Aorta (tissue), 5 donors: Measurements from ENCODE around the gene FCHSD2. TPM values are rescaled to one million over a fixed set of nuclear protein-coding genes. Genes with fewer than 3 reads are reported as not detected.

Experiments
- ATAC-seq: fragments of 200-7000 bp; cut with Tn5 transposase; one replicate; pipeline ENCODE4 v1.9.1; 2022; ENCODE audit warnings: moderate library complexity; ENCODE audit not compliant: low FRiP score
- DNase-seq, 2 donors: peaks; one replicate each; pipeline ENCODE4 v3.0.0-alpha.2; 2020
- H3K27ac ChIP-seq, 2 donors: one replicate each; pipeline ENCODE4 v1.5.1; 2013; ENCODE audit warnings: low read length in 2 of 2, mild to moderate bottlenecking in 2 of 2, moderate library complexity in 2 of 2, control low read depth in 1 of 2, inconsistent platforms in 1 of 2, low read depth in 1 of 2
- H3K27me3 ChIP-seq, 2 donors: one replicate each; pipeline ENCODE4 v1.6.1; 2013; ENCODE audit warnings: control low read depth in 1 of 2, low read length in 1 of 2, mild to moderate bottlenecking in 1 of 2, moderate library complexity in 1 of 2; ENCODE audit not compliant: insufficient read depth in 2 of 2, control insufficient read depth in 1 of 2
- H3K36me3 ChIP-seq, 2 donors: one replicate each; pipeline ENCODE4 v1.6.1; 2013; ENCODE audit warnings: control low read depth in 1 of 2, low read length in 1 of 2, mild to moderate bottlenecking in 1 of 2; ENCODE audit not compliant: insufficient read depth in 2 of 2, control insufficient read depth in 1 of 2
- H3K4me1 ChIP-seq, 2 donors: one replicate each; pipeline ENCODE4 v1.6.1; 2013; ENCODE audit warnings: low read length in 2 of 2, control low read depth in 1 of 2, mild to moderate bottlenecking in 1 of 2, moderate library complexity in 1 of 2; ENCODE audit not compliant: insufficient read depth in 2 of 2, control insufficient read depth in 1 of 2
- H3K4me3 ChIP-seq, 2 donors: one replicate each; pipeline ENCODE4 v1.5.1; 2013; ENCODE audit warnings: low read length in 2 of 2, control low read depth in 1 of 2, mild to moderate bottlenecking in 1 of 2
- H3K9me3 ChIP-seq: one replicate; pipeline ENCODE4 v1.6.1; 2013; ENCODE audit warnings: mild to moderate bottlenecking, low read length; ENCODE audit not compliant: control insufficient read depth
- WGBS, 2 donors: extraction: QIAGEN DNeasy Blood & Tissue Kit; methylation state at CpG; one replicate each; pipeline ENCODE4 v1.1.7; 2013; 5-methylcytosine and 5-hydroxymethylcytosine counted together
- intact Hi-C, 2 donors: fragments of 100-400 bp; cut with DNase I; formaldehyde crosslinking; loops; one replicate each; pipeline versions ENCODE4 v1.14.2 to v1.15.0; 2022
- polyA plus RNA-seq, 2 donors: library from polyadenylated mRNA; stranded (reverse); fragments of 200-250 nt; gene quantifications; one replicate each; pipeline ENCODE4 v1.2.3, GENCODE V29; 2013
- total RNA-seq, 2 donors: library from RNA; stranded (reverse); fragmentation: NEBNext Ultra II Directional; extraction: Animal tissue kit (Norgen Biotek cat#: 25700); gene quantifications; one replicate each; pipeline ENCODE4 v1.2.1, GENCODE V29; 2021
- donor health status: healthy with polysubstance abuse.
- donor health status: Bipolar disorder and iron deficiency.
- donor health status: DM: no; HTN: no; CAD: no.
- donor health status: DM: no; HTN: no; CAD: no.
- donor health status: DM: yes; HTN: yes; CAD: no.

The FCHSD2 gene
- total and polyA plus RNA-seq, 4 donors, result 34.4 to 107 (median 62.2) TPM

GRCh38 chr11:73017024-73017751 lies 124.9 kb downstream of the FCHSD2 start:
- WGBS, 2 donors, result 89% methylated on average over 8 of the region's 8 CpGs
- no peak overlapping the region for H3K27ac ChIP-seq
- intact Hi-C loops, result no loop called here
- no peaks in the 10 kb centered on the region for H3K4me1 ChIP-seq
- H3K9me3 ChIP-seq, result no peaks in the 10 kb centered on the region
- H3K4me3 ChIP-seq, result no peak overlapping the region
- H3K36me3 ChIP-seq, result no peaks in the 10 kb centered on the region
- ATAC-seq, result no peak
- no peak for DNase-seq
- H3K27me3 ChIP-seq, result no peaks in the 10 kb centered on the region

- H3K36me3 ChIP-seq, result no peaks in the 10 kb centered on the region
- DNase-seq (no peak), ATAC-seq (no peak)
- intact Hi-C loops, result no loop called here
- H3K4me1 ChIP-seq, result no peaks in the 10 kb centered on the region
- no peak overlapping the region for H3K4me3 ChIP-seq
- H3K27me3 ChIP-seq, result no peaks in the 10 kb centered on the region
- no peak overlapping the region for H3K27ac ChIP-seq
- peaks cover 3% of the 10 kb centered on the region for H3K9me3 ChIP-seq
- 70 to 72% methylated on average over 1 of the region's 1 CpG for WGBS, 2 donors
These were observed 129.1 kb downstream of the FCHSD2 start for GRCh38 chr11:73013021-73013420.

- ATAC-seq (no peak), DNase-seq (no peak)
- peaks cover 3% of the 10 kb centered on the region for H3K9me3 ChIP-seq
- no peaks in the 10 kb centered on the region for H3K4me1 ChIP-seq
- no peaks in the 10 kb centered on the region for H3K27me3 ChIP-seq
- no peaks in the 10 kb centered on the region for H3K36me3 ChIP-seq
- WGBS, 2 donors, result 59 to 63% methylated on average over 2 of the region's 2 CpGs
- H3K27ac ChIP-seq, result no peak overlapping the region
- intact Hi-C loops, result no loop called here
- H3K4me3 ChIP-seq, result no peak overlapping the region
These were observed 129.8 kb downstream of the FCHSD2 start for GRCh38 chr11:73012121-73012863.

- no peak for ATAC-seq
- intact Hi-C loops, result no loop called here
- 61 to 63% methylated on average over 2 of the region's 2 CpGs for WGBS, 2 donors
- no peaks in the 10 kb centered on the region for H3K4me1 ChIP-seq
- no peaks in the 10 kb centered on the region for H3K27me3 ChIP-seq
- H3K36me3 ChIP-seq, result no peaks in the 10 kb centered on the region
- no peak overlapping the region for H3K4me3 ChIP-seq
- no peak overlapping the region for H3K27ac ChIP-seq
- H3K9me3 ChIP-seq, result peaks cover 3% of the 10 kb centered on the region
- DNase-seq, result no peak
These were observed 130.8 kb downstream of the FCHSD2 start for GRCh38 chr11:73011126-73011817.

- no peaks in the 10 kb centered on the region for H3K4me1 ChIP-seq
- peaks cover 3% of the 10 kb centered on the region for H3K9me3 ChIP-seq
- intact Hi-C loops, result no loop called here
- DNase-seq, result no peak
- no peak for ATAC-seq
- H3K36me3 ChIP-seq, result no peaks in the 10 kb centered on the region
- no peaks in the 10 kb centered on the region for H3K27me3 ChIP-seq
- H3K4me3 ChIP-seq, result no peak overlapping the region
- no peak overlapping the region for H3K27ac ChIP-seq
These were observed 132.1 kb downstream of the FCHSD2 start for GRCh38 chr11:73009972-73010371.

GRCh38 chr11:73004088-73004487 lies 138.0 kb downstream of the FCHSD2 start:
- H3K9me3 ChIP-seq, result no peaks in the 10 kb centered on the region
- no peak overlapping the region for H3K27ac ChIP-seq
- 98 to 99% methylated on average over 3 of the region's 3 CpGs for WGBS, 2 donors
- ATAC-seq (no peak), DNase-seq (no peak)
- H3K4me1 ChIP-seq, result peaks cover 2 to 3% of the 10 kb centered on the region in 2 donors
- H3K36me3 ChIP-seq, result no peaks in the 10 kb centered on the region
- H3K27me3 ChIP-seq, result no peaks in the 10 kb centered on the region
- intact Hi-C loops, result no loop called here
- H3K4me3 ChIP-seq, result no peak overlapping the region

GRCh38 chr11:73003088-73003487 lies 139.0 kb downstream of the FCHSD2 start:
- no peak overlapping the region for H3K4me3 ChIP-seq
- H3K36me3 ChIP-seq, result no peaks in the 10 kb centered on the region
- no peak for ATAC-seq
- no peaks in the 10 kb centered on the region for H3K9me3 ChIP-seq
- DNase-seq, result no peak
- peaks cover 2 to 3% of the 10 kb centered on the region in 2 donors for H3K4me1 ChIP-seq
- intact Hi-C loops, result no loop called here
- H3K27ac ChIP-seq, result no peak overlapping the region
- no peaks in the 10 kb centered on the region for H3K27me3 ChIP-seq

- no peaks in the 10 kb centered on the region for H3K36me3 ChIP-seq
- peaks cover 2 to 3% of the 10 kb centered on the region in 2 donors for H3K4me1 ChIP-seq
- intact Hi-C loops, result no loop called here
- no peaks in the 10 kb centered on the region for H3K9me3 ChIP-seq
- 62 to 76% methylated on average over 2 of the region's 2 CpGs for WGBS, 2 donors
- no peak for DNase-seq
- H3K27me3 ChIP-seq, result no peaks in the 10 kb centered on the region
- ATAC-seq, result no peak
- H3K4me3 ChIP-seq, result no peak overlapping the region
- no peak overlapping the region for H3K27ac ChIP-seq
These were observed 139.9 kb downstream of the FCHSD2 start for GRCh38 chr11:73002214-73002613.
